SJSA1 (cell line): ENCODE measurements around the gene CLSTN2. TPM values are rescaled to one million over a fixed set of nuclear protein-coding genes. Genes with fewer than 3 reads are reported as not detected.

Experiments used
- DNase-seq, 2 experiments: peaks; one replicate each; pipeline ENCODE4 v3.0.0-alpha.2; 2015 to 2020; ENCODE audit warnings: low spot score in 2 of 2, low read depth in 1 of 2
- H3K27ac ChIP-seq: fragments of 250-450 bp; sonication (Bioruptor Pico); 2 replicates; pipeline ENCODE4 v1.5.1; 2020; ENCODE audit warnings: mild to moderate bottlenecking, moderate library complexity
- H3K27me3 ChIP-seq: fragments of 250-450 bp; sonication (Bioruptor Pico); replicated peaks from 2 replicates; pipeline ENCODE4 v1.5.1; 2020; ENCODE audit warnings: mild to moderate bottlenecking, moderate library complexity
- H3K36me3 ChIP-seq: fragments of 250-450 bp; sonication (Bioruptor Pico); 2 replicates; pipeline ENCODE4 v1.5.1; 2020; ENCODE audit warnings: mild to moderate bottlenecking
- H3K4me1 ChIP-seq: fragments of 250-450 bp; sonication (Bioruptor Pico); replicated peaks from 2 replicates; pipeline ENCODE4 v1.6.1; 2021; ENCODE audit warnings: mild to moderate bottlenecking
- H3K4me3 ChIP-seq: fragments of 250-450 bp; sonication (Bioruptor Pico); 2 replicates; pipeline ENCODE4 v1.5.1; 2020; ENCODE audit warnings: mild to moderate bottlenecking
- H3K9me3 ChIP-seq: fragments of 250-450 bp; sonication (Bioruptor Pico); replicated peaks from 2 replicates; pipeline ENCODE4 v1.5.1; 2020; ENCODE audit warnings: mild to moderate bottlenecking
- total RNA-seq: library from RNA; depleted of rRNA; stranded (reverse); fragments of >200 nt; shearing (Covaris generic); gene quantifications from 2 replicates; pipeline ENCODE4 v1.2.3, GENCODE V29; 2014

Gene CLSTN2
- total RNA-seq, 1 experiment from 2014 or later = 0.05 TPM

DNA sequence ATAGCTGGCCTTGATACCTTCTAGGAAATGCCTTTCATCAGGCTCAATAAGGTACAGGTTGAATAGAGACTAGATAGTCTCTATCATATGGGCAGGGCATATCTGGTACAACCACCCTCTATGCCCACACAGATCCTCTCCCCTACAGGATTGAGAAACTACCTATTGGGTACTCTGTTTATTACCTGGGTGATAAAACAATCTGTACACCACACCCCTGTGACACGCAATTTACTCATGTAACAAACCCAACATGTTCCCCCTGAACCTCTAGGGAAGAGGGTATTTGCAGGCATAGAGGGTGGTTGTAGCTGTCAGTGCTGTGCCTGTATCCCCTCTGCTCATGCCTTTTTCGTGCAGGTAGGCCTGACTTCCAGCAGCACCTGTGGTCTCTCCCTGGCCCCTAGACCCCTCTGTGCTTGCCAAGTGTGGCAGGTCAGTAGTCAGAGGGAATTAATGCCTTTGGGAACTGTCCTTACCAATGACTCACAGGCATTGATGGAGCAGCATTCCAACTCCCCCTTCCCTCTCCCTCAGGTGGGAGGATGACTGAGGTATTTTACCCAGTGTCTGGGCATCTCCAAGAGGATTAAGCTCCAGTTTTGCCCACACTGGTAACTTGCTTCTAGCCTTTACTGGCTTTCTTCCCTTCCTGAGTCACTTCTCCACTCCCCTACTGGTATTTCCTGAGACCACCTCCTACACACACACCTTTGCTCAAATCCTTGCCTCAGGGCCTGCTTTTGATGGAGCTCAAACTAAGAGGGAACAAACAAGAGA lies 18.3 kb downstream of the CLSTN2 start:
- no peaks in the 10 kb centered on the region for H3K4me1 ChIP-seq
- no peak for DNase-seq
- H3K4me3 ChIP-seq = no peak overlapping the region
- no peak overlapping the region for H3K27ac ChIP-seq
- no peaks in the 10 kb centered on the region for H3K27me3 ChIP-seq
- no peaks in the 10 kb centered on the region for H3K36me3 ChIP-seq
- no peaks in the 10 kb centered on the region for H3K9me3 ChIP-seq

DNA sequence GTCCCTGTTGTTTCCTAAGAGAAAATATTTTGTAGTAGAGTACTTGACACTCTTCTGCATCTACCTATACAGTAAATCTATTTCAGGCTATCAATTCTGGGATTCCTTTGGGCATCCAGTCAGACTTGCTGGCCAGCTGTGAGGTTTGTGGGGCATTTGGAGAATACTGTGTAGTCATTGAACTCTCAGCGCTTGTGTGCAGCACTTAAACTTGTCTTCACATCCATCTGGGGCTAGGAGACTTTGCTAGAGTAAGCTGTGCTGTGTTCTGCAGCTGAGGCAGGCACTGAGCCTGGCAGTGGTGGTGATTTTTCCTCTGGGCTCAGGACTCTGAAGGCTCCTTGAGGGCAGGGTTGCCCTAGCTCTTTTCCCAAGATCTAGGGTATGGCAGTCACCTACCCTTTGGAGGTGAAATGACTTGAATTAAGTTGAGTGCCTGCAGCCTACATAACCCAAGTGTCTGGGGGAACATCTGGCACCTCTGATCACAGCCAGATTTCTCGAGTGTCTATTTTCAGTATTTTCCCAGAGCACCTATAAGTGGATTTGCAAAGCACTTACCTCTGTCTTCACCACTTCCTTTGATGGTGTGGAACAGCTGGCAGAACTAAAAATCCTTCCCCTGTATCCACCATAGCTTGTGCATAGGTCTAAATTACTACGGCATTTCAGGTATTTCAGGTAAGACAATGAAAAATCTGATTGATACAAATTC lies 19.3 kb downstream of the CLSTN2 start:
- Histone ChIP-seq H3K4me3 (no peak overlapping the region), H3K9me3 (no peaks in the 10 kb centered on the region), H3K4me1 (no peaks in the 10 kb centered on the region), H3K27ac (no peak overlapping the region), H3K27me3 (no peaks in the 10 kb centered on the region), H3K36me3 (no peaks in the 10 kb centered on the region)
- no peak for DNase-seq

DNA sequence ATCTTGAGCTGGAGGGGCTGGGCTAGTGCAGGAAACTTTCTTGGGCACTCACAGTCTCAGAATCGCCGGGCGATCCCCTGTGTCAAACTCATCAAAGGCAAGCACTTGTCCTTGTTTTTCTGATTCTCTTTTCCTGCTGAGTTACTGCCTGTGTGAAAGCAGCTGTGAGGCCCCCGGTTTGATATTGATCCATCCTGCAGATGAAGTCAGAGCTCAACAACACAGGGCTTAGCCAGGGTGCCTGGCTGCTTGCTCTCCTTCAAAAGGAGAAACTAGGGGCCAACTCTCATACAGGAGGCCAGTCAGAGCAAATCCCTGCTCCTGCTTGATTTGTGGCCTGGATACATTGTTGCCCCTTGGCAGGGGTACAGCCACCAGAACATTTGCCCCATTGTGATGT lies 22.9 kb downstream of the CLSTN2 start:
- H3K4me3 ChIP-seq = no peak overlapping the region
- no peak overlapping the region for H3K27ac ChIP-seq
- DNase-seq = no peak

DNA sequence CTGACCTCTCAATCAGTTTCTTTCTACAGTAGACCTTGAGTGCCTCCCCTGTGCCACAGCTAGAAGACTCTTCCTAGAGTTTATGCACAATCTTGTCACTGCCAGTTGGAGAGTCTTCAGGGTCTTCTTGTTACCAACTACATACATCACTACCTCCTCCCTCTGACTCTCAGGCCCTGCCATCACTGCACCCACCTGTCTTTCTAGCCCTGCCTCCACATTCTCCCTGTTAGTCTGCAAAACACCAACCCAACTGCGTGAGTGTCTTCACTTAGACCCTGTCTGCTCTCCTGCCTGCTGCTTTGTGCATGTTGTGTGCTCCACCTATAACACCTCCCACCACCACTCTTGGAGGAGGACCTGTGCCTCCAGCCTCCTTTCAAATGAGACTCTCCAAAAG lies 34.4 kb downstream of the CLSTN2 start:
- Histone ChIP-seq H3K27ac (no peak overlapping the region), H3K27me3 (no peaks in the 10 kb centered on the region), H3K4me1 (no peaks in the 10 kb centered on the region), H3K4me3 (no peak overlapping the region), H3K36me3 (no peaks in the 10 kb centered on the region), H3K9me3 (no peaks in the 10 kb centered on the region)
- DNase-seq = no peak

More for the DNA sequence above, 22.9 kb downstream of the CLSTN2 start:
- Histone ChIP-seq H3K4me1 (no peaks in the 10 kb centered on the region), H3K27me3 (no peaks in the 10 kb centered on the region), H3K9me3 (no peaks in the 10 kb centered on the region), H3K36me3 (no peaks in the 10 kb centered on the region)

DNA sequence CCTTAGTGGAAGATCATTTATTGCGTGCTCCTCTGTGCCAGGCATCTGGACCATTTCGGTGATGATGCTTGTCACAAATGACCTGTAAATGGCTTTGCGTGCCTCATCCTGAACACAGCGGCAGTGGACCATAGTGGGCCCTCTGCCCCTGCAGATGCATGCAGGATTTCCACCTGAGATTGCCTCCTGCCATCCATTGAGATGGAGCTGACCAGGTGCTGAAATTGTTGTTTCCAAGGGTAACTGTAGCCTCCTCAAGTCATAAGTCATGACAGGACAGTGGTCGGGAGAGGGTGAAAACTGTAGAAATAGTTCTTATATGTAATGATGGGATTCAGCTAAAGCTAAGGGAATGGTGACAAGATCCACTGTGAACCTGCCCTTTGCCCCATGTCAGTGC lies 35.5 kb downstream of the CLSTN2 start:
- no peaks in the 10 kb centered on the region for H3K36me3 ChIP-seq
- no peaks in the 10 kb centered on the region for H3K27me3 ChIP-seq
- no peaks in the 10 kb centered on the region for H3K4me1 ChIP-seq
- no peak overlapping the region for H3K4me3 ChIP-seq
- H3K9me3 ChIP-seq = no peaks in the 10 kb centered on the region
- no peak for DNase-seq
- H3K27ac ChIP-seq = no peak overlapping the region

DNA sequence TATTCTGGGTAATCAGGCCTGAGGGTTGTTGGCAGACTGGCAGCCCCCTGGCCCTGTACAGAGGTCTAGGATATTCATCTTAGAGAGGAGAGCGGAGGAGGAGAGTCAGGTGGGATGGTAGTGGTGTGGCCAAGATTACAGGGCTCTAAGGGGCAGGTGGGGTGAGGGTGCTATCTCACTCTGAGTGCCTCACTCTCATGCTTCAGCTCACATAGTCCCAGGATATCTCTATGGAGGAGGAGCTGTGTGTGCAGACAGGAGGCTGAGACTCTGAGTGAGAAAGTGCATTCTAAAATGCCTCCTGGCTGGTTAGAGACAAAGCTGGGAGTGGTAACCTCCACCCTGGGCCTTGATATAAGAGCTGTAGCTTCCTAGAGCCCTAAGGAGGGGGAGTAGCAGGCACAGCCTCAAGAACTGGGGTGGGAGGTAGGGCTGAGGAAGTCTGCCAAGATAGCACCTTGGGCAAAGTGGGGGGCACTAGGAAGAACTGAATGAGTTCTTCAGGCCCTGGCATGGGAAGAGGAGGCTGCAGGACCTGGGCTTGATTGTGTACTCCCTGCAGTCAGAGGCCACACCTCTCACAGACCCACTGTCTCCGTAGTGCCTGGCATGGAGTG lies 39.9 kb downstream of the CLSTN2 start:
- DNase-seq = no peak

DNA sequence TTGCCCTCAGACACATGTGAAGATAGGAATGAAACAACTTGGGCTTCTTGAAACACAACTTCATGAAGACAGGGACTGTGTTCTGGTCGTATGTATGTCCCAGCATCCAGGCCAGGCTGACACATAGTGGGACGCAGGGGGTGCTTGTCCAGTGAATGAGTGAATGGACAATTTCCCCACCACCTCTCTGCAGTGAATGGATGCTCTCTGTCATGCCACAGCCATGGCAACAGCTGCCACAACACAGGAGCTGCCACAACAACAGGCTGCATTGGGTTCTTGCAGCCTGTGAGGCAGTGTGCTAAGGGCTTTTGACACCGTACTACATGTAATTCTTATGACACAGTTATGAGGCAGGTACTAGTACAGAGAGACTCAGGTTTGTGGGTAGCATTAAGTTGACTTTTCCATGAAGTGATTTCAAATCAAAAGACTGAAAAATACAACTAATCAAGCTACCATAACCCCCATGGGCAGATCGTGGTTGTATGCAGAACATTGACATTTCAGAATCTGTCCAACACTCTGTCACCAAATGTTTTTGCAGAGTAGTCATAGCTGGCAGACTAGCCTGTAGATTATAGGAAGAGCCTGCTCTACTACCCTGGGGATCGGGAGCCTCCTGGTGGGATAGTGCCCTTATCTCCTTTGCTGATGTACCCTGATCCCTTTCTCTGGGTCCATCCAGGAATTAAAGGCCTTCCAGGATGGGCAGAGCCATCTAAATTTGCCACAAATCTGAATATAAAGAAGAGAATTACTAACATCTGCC lies 40.8 kb downstream of the CLSTN2 start:
- no peaks in the 10 kb centered on the region for H3K9me3 ChIP-seq
- H3K27me3 ChIP-seq = no peaks in the 10 kb centered on the region
- H3K4me3 ChIP-seq = no peak overlapping the region
- no peak overlapping the region for H3K27ac ChIP-seq
- H3K36me3 ChIP-seq = no peaks in the 10 kb centered on the region
- no peaks in the 10 kb centered on the region for H3K4me1 ChIP-seq
- DNase-seq = no peak

More for the DNA sequence above, 39.9 kb downstream of the CLSTN2 start:
- Histone ChIP-seq H3K36me3 (no peaks in the 10 kb centered on the region), H3K4me1 (no peaks in the 10 kb centered on the region), H3K4me3 (no peak overlapping the region), H3K9me3 (no peaks in the 10 kb centered on the region), H3K27me3 (no peaks in the 10 kb centered on the region), H3K27ac (no peak overlapping the region)

DNA sequence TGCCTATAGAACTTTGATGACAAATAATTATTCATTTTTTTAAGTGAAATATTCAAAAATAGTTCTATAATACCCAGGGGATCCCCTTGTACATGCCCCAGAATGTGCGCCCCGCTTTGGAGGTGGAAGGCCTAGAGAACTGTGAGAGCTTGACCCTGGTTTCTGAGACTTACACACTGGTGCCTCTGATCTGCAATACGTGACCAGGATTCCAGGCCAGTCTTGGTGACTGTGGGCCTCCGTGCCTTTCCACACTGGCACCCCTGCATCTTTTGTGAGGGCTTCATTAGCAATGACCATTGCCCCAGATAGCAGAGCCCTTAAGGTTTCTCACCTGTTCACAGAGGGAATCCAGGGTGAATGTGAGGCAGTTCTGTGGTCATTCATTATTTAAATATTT lies 44.0 kb downstream of the CLSTN2 start:
- Histone ChIP-seq H3K9me3 (no peaks in the 10 kb centered on the region), H3K36me3 (no peaks in the 10 kb centered on the region), H3K27ac (no peak overlapping the region), H3K27me3 (no peaks in the 10 kb centered on the region), H3K4me3 (no peak overlapping the region), H3K4me1 (no peaks in the 10 kb centered on the region)
- no peak for DNase-seq

DNA sequence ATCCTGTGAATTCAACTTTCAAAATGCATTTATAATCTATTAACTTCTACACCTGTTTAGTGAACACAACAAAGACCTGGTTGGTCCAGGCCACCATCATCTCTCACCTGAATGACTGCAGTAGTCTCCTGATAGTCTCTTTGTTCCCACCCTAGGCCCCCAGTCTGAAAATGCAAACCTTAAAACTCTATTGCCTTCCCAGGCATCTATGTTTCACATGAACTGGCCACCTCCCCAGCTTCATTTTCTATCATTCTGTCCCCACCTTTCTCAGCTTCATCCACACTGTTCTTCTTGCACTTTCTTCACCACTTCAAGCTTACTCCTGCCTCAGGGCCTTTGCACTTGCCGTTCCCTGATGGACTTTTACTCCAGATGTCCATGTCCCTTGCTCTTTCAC lies 45.0 kb downstream of the CLSTN2 start:
- Histone ChIP-seq H3K4me1 (no peaks in the 10 kb centered on the region), H3K27ac (no peak overlapping the region), H3K4me3 (no peak overlapping the region), H3K9me3 (no peaks in the 10 kb centered on the region), H3K27me3 (no peaks in the 10 kb centered on the region), H3K36me3 (no peaks in the 10 kb centered on the region)
- DNase-seq = no peak

DNA sequence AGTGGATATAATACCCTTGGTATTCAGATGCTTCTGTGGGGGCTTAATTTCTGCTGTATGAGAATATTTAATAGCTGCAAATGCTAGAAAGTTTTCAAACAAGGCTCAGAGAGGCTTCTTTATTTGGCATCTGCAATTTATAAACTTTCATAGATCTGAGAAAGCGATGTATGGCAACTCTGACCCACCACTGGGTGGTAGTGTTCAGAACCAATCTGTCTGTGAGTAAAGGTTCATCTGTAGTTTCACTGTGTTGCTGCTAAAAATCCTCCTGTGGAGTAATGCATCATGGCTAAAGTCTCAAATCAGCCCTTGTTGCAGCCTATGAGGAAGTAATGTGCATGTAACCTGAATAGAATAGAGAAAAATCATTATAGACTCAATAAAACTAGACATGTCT lies 47.4 kb downstream of the CLSTN2 start:
- no peaks in the 10 kb centered on the region for H3K27me3 ChIP-seq
- no peaks in the 10 kb centered on the region for H3K4me1 ChIP-seq
- H3K36me3 ChIP-seq = no peaks in the 10 kb centered on the region
- no peak for DNase-seq
- no peaks in the 10 kb centered on the region for H3K9me3 ChIP-seq
- H3K27ac ChIP-seq = no peak overlapping the region
- H3K4me3 ChIP-seq = no peak overlapping the region

DNA sequence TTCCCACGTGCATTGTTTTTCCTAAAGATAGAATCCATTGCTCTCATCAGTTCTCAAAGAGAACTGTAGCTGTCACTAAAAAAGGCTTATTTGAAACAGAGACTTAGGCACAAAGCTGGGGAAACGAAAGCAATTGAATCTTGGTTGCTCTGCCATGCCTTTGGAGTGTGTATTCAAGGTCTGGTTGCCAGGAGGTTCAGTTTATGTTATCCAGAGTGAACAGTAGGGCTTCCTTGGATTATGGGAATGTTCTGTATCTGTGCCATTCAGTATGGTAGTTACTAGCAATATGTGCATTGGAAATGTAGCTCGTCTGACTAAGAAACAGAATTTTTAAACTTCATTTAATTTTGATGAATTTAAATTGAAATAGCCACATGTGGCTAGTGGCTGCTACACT lies 50.6 kb downstream of the CLSTN2 start:
- no peak overlapping the region for H3K4me3 ChIP-seq
- no peaks in the 10 kb centered on the region for H3K9me3 ChIP-seq
- no peaks in the 10 kb centered on the region for H3K27me3 ChIP-seq
- DNase-seq = no peak
- H3K4me1 ChIP-seq = no peaks in the 10 kb centered on the region
- no peaks in the 10 kb centered on the region for H3K36me3 ChIP-seq
- H3K27ac ChIP-seq = no peak overlapping the region

DNA sequence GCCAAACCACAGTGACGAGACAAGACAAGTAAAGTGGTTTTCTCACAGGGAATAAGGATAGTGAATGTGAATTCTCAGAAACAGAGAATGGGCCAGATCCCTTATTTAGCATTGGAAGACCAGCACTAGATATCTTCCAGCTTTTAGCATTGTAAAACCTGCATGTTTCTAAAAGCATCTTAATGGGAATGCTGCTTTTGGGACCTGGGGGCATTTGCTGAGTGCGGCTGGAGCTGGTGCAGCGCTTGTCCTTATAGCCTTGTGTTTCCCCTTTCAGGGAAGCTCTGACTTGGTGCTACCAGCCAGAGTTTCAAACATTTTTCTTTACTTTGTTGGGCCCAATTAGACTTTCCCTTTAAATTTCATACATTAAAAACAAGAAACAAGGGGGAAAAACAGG lies 52.9 kb downstream of the CLSTN2 start:
- no peaks in the 10 kb centered on the region for H3K27me3 ChIP-seq
- no peak for DNase-seq
- H3K36me3 ChIP-seq = no peaks in the 10 kb centered on the region
- no peaks in the 10 kb centered on the region for H3K9me3 ChIP-seq
- H3K4me3 ChIP-seq = no peak overlapping the region
- H3K27ac ChIP-seq = no peak overlapping the region
- H3K4me1 ChIP-seq = no peaks in the 10 kb centered on the region

DNA sequence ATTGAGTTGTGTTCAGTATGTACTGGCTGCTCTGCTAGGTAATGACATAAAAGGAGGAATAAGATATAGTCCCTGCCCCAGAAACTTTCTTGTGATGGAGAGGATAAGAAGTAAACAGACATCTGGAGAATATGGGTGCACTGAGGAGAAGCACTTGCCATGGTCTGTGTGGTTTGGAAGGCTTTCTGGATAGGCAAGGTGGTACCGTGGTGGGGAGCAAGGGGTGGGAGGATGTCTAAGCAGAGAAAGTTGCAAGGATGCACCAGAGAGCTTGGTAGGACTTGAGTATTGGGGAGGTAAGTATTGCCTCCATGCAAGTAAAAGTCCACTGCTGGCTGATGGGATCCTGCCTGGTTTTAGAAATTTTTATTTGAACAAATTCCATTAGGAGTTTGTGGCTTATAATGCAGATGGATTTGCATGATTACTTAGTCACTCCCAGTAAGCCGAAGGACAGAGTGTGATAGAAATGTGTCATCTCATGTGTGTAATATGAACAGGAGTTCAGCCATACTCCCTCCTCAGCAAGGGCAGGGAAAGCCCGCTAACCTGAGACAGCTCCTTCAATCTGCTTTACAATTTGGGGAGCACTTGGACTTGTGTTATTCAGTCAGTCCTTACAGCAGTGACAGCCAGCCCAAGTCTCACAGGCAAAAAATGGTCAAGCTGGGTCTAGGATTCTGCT lies 53.6 kb downstream of the CLSTN2 start:
- no peaks in the 10 kb centered on the region for H3K36me3 ChIP-seq
- H3K27ac ChIP-seq = no peak overlapping the region
- H3K4me1 ChIP-seq = no peaks in the 10 kb centered on the region
- H3K9me3 ChIP-seq = no peaks in the 10 kb centered on the region
- H3K27me3 ChIP-seq = no peaks in the 10 kb centered on the region
- no peak for DNase-seq
- H3K4me3 ChIP-seq = no peak overlapping the region
